ENCODE measurements around the gene MYMX. TPM values are rescaled to one million over a fixed set of nuclear protein-coding genes. Genes with fewer than 3 reads are reported as not detected.
A peak's percentile ranks its signal among the peaks of the same experiment; 100 is the strongest.

MYMX gene
- polyA plus RNA-seq, 3 donors, result not detected

GRCh38 chr6:44257025-44257752 is 40.5 kb downstream of the MYMX start, which contains the start of gene SLC35B2:
Gene SLC35B2 (minus strand): TSS chr6:44257528. CDS start chr6:44257410, 118 bp downstream.
- intact Hi-C loops (cut with micrococcal nuclease), result loop anchor here (5.0 kb wide), 3 partner anchors 35 to 160 kb away; partner anchors contain the start of gene SLC29A1 (in 2 of the 2)
- Histone ChIP-seq H3K9ac (ENCODE audit: insufficient read depth, low read length, poor library complexity, severe bottlenecking) (peak within 1 kb of the TSS; percentile 77), H3K36me3 (replicated peaks in 1 of 2; ENCODE audit: control insufficient read depth in 1 of 2, insufficient read depth in 2 of 2, low read length in 2 of 2) (peaks cover 70 to 83% of the 10 kb centered on the region in 2 donors), H3K27ac (ENCODE audit: low read depth in 1 of 2, low read length in 2 of 2) (peak within 1 kb of the TSS; percentile 66 to 69), H3K27me3 (ENCODE audit: control insufficient read depth in 2 of 2, insufficient read depth in 2 of 2, low read length in 2 of 2) (no peaks in the 10 kb centered on the region), H3K4me2 (replicated peaks; ENCODE audit: extremely low read depth, low read length, poor library complexity, severe bottlenecking) (peak within 1 kb of the TSS; percentile 99), H2AFZ (ENCODE audit: insufficient read depth, low read depth, low read length, poor library complexity, severe bottlenecking) (peak within 1 kb of the TSS; percentile 57), H3K4me3 (replicated peaks in 1 of 3; ENCODE audit: low read depth in 2 of 3, low read length in 3 of 3) (peak within 1 kb of the TSS; percentile 49 to 85 (median 69)), H3K79me2 (ENCODE audit: insufficient read depth, low read length) (peaks cover 25% of the 10 kb centered on the region), H3K9me3 (replicated peaks in 1 of 2; ENCODE audit: control insufficient read depth in 1 of 2, insufficient read depth in 1 of 2, low read length in 2 of 2) (no peaks in the 10 kb centered on the region), H3K4me1 (ENCODE audit: control insufficient read depth in 1 of 2, insufficient read depth in 2 of 2, low read length in 2 of 2) (peaks cover 29 to 52% of the 10 kb centered on the region in 2 donors), H4K20me1 (ENCODE audit: insufficient read depth, low read length) (peaks cover 94% of the 10 kb centered on the region)
- Mint-ChIP-seq H3K36me3 (peaks cover 72 to 77% of the 10 kb centered on the region in 2 donors), H3K4me1 (peaks cover 58% of the 10 kb centered on the region), H3K4me3 (peak within 1 kb of the TSS; percentile 79 to 87), H3K27me3 (ENCODE audit: low read depth in 3 of 3) (peaks cover 0 to 6% (median 2%) of the 10 kb centered on the region in 3 donors), H3K9me3 (no peaks in the 10 kb centered on the region), H3K27ac (peak within 1 kb of the TSS; percentile 83 to 97 (median 91))
- TF ChIP-seq CTCF (IDR thresholded peaks at IDR 0.05), result peak; percentile 87
- peak; percentile 76 to 90 (median 79) for DNase-seq
- WGBS (ENCODE audit: insufficient coverage), result under 1% methylated on average over 66 of the region's 80 CpGs

- DNase-seq, result no peak
- Histone ChIP-seq H3K9ac (ENCODE audit: insufficient read depth, low read length, poor library complexity, severe bottlenecking) (peak overlapping the region; percentile 77), H2AFZ (ENCODE audit: insufficient read depth, low read depth, low read length, poor library complexity, severe bottlenecking) (no peak overlapping the region), H3K4me2 (replicated peaks; ENCODE audit: extremely low read depth, low read length, poor library complexity, severe bottlenecking) (peak overlapping the region; percentile 99), H3K79me2 (ENCODE audit: insufficient read depth, low read length) (peaks cover 31% of the 10 kb centered on the region), H3K36me3 (replicated peaks in 1 of 2; ENCODE audit: control insufficient read depth in 1 of 2, insufficient read depth in 2 of 2, low read length in 2 of 2) (peaks cover 68 to 81% of the 10 kb centered on the region in 2 donors), H4K20me1 (ENCODE audit: insufficient read depth, low read length) (peaks cover 97% of the 10 kb centered on the region), H3K27me3 (ENCODE audit: control insufficient read depth in 2 of 2, insufficient read depth in 2 of 2, low read length in 2 of 2) (no peaks in the 10 kb centered on the region), H3K9me3 (replicated peaks in 1 of 2; ENCODE audit: control insufficient read depth in 1 of 2, insufficient read depth in 1 of 2, low read length in 2 of 2) (no peaks in the 10 kb centered on the region), H3K4me3 (replicated peaks in 1 of 3; ENCODE audit: low read depth in 2 of 3, low read length in 3 of 3) (peak overlapping the region; percentile 24 to 85 (median 29)), H3K4me1 (ENCODE audit: control insufficient read depth in 1 of 2, insufficient read depth in 2 of 2, low read length in 2 of 2) (peaks cover 35 to 59% of the 10 kb centered on the region in 2 donors), H3K27ac (ENCODE audit: low read depth in 1 of 2, low read length in 2 of 2) (peak overlapping the region; percentile 66 to 69)
- Mint-ChIP-seq H3K36me3 (peaks cover 72 to 77% of the 10 kb centered on the region in 2 donors), H3K27ac (peak overlapping the region; percentile 83 to 97 (median 91)), H3K9me3 (no peaks in the 10 kb centered on the region), H3K4me1 (peaks cover 64% of the 10 kb centered on the region), H3K27me3 (ENCODE audit: low read depth in 3 of 3) (peaks cover 0 to 6% (median 2%) of the 10 kb centered on the region in 3 donors), H3K4me3 (peak overlapping the region; percentile 79 to 87)
- peak; percentile 56 for TF ChIP-seq CTCF (IDR thresholded peaks at IDR 0.05)
- WGBS (ENCODE audit: insufficient coverage), result 33% methylated on average over 14 of the region's 15 CpGs
- intact Hi-C loops (cut with micrococcal nuclease), result loop anchor here (5.0 kb wide), 3 partner anchors 36 to 161 kb away; partner anchors contain the start of gene SLC29A1 (in 2 of the 2)
These were observed 41.1 kb downstream of the MYMX start for GRCh38 chr6:44257753-44258324.
